Measurements from ENCODE around the gene ABHD16A. TPM values are rescaled to one million over a fixed set of nuclear protein-coding genes. Genes with fewer than 3 reads are reported as not detected.

The ABHD16A gene
- total and polyA plus RNA-seq, 10 of the 15 experiments (the other 5 are each of a cell fraction or from before 2014, with no cell fraction given): 7.5 to 43.0 (median 32.9) TPM

DNA sequence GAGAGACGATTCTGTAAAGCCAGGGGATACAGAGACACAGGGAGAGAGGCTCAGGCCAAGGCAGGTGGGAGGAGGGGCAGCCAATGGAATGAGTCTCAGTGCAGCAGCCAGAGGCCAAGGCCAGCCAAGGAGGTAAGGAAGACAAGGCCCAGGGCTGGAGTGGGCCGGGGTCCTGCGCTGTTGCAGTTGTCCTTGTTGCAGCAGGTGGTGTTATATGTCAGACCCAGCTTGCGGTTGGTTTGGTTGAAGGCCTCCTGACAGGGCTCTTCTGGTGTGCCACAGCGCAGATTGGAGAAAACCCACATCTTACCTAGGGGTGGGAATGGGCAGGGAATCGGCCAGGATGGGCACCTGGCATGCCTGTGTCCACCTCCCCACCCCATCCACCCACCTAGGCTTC, 15.9 kb upstream of the ABHD16A start:
- Histone ChIP-seq H3K79me2 (ENCODE audit: control insufficient read depth, insufficient read depth, low read length) (no peaks in the 10 kb centered on the region), H3K9ac (ENCODE audit: control insufficient read depth, insufficient read depth, low read length) (no peak overlapping the region), H3K27me3 (replicated peaks in 1 of 2; ENCODE audit: control insufficient read depth in 2 of 2, insufficient read depth in 2 of 2, low read length in 1 of 2) (no peaks in the 10 kb centered on the region; a peak in 2 of 4 replicates), H3K4me3 (no peak overlapping the region), H3K36me3 (ENCODE audit: control insufficient read depth in 2 of 2, insufficient read depth in 2 of 2, low read length in 1 of 2) (no peaks in the 10 kb centered on the region), H3K9me3 (replicated peaks; ENCODE audit: control insufficient read depth, insufficient read depth, low read length) (no peaks in the 10 kb centered on the region), H3K4me2 (ENCODE audit: control insufficient read depth, insufficient read depth) (no peak overlapping the region), H3K27ac (ENCODE audit: control insufficient read depth, insufficient read depth) (no peak overlapping the region), H4K20me1 (ENCODE audit: control insufficient read depth, insufficient read depth) (no peaks in the 10 kb centered on the region), H2AFZ (ENCODE audit: control insufficient read depth, low read depth, low read length) (no peak overlapping the region), H3K4me1 (ENCODE audit: control insufficient read depth, insufficient read depth, low read length) (no peaks in the 10 kb centered on the region)
- intact Hi-C loops (cut with micrococcal nuclease; ENCODE audit: unreplicated experiment): no loop called here
- no peak for DNase-seq (ENCODE audit: low read depth, low spot score)
- SMC1A ChIA-PET (ENCODE audit: uncharacterized antibody, unreplicated experiment): no interaction called here
- ATAC-seq: no peak
- CTCF ChIA-PET: no interaction called here
- no peak for FAIRE-seq
- no TSS peak for BruUV-seq (replicated peaks)
- TF ChIP-seq MEF2B (IDR thresholded peaks at IDR 0.05; ENCODE audit: partially characterized antibody, poor library complexity, severe bottlenecking): no peak
- TF ChIP-seq, protein P1, sequence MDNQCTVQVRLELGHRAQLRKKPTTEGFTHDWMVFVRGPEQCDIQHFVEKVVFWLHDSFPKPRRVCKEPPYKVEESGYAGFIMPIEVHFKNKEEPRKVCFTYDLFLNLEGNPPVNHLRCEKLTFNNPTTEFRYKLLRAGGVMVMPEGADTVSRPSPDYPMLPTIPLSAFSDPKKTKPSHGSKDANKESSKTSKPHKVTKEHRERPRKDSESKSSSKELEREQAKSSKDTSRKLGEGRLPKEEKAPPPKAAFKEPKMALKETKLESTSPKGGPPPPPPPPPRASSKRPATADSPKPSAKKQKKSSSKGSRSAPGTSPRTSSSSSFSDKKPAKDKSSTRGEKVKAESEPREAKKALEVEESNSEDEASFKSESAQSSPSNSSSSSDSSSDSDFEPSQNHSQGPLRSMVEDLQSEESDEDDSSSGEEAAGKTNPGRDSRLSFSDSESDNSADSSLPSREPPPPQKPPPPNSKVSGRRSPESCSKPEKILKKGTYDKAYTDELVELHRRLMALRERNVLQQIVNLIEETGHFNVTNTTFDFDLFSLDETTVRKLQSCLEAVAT (IDR thresholded peaks at IDR 0.05): no peak
- no peak for TF ChIP-seq SREBF1 (IDR thresholded peaks at IDR 0.05; ENCODE audit: low read length)
- no peak for TF ChIP-seq LARP7 (IDR thresholded peaks at IDR 0.05)
- no peak for TF ChIP-seq CTCF (IDR thresholded peaks at IDR 0.05 in 2 of 3, conservative IDR thresholded peaks at IDR 0.05 in 1 of 3; ENCODE audit: control insufficient read depth in 2 of 3, extremely low read depth in 1 of 3, insufficient read depth in 1 of 3, low read depth in 3 of 3, low read length in 3 of 3)
- no peak for TF ChIP-seq JUND (IDR thresholded peaks at IDR 0.05; ENCODE audit: low read depth, low read length)
- TF ChIP-seq ZBTB11 (CRISPR knock-in tag; IDR thresholded peaks at IDR 0.05): no peak
- TF ChIP-seq, protein P2, sequence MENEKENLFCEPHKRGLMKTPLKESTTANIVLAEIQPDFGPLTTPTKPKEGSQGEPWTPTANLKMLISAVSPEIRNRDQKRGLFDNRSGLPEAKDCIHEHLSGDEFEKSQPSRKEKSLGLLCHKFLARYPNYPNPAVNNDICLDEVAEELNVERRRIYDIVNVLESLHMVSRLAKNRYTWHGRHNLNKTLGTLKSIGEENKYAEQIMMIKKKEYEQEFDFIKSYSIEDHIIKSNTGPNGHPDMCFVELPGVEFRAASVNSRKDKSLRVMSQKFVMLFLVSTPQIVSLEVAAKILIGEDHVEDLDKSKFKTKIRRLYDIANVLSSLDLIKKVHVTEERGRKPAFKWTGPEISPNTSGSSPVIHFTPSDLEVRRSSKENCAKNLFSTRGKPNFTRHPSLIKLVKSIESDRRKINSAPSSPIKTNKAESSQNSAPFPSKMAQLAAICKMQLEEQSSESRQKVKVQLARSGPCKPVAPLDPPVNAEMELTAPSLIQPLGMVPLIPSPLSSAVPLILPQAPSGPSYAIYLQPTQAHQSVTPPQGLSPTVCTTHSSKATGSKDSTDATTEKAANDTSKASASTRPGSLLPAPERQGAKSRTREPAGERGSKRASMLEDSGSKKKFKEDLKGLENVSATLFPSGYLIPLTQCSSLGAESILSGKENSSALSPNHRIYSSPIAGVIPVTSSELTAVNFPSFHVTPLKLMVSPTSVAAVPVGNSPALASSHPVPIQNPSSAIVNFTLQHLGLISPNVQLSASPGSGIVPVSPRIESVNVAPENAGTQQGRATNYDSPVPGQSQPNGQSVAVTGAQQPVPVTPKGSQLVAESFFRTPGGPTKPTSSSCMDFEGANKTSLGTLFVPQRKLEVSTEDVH (IDR thresholded peaks at IDR 0.05; ENCODE audit: low read depth, partially characterized antibody): no peak
- TF ChIP-seq, protein P3, sequence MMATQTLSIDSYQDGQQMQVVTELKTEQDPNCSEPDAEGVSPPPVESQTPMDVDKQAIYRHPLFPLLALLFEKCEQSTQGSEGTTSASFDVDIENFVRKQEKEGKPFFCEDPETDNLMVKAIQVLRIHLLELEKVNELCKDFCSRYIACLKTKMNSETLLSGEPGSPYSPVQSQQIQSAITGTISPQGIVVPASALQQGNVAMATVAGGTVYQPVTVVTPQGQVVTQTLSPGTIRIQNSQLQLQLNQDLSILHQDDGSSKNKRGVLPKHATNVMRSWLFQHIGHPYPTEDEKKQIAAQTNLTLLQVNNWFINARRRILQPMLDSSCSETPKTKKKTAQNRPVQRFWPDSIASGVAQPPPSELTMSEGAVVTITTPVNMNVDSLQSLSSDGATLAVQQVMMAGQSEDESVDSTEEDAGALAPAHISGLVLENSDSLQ (IDR thresholded peaks at IDR 0.05): no peak
- no peak for TF ChIP-seq NFXL1 (IDR thresholded peaks at IDR 0.05; ENCODE audit: borderline replicate concordance)
- in situ Hi-C loops (cut with MboI): no loop called here
- POLR2A ChIA-PET: interaction anchor here (0.8 kb wide), 1 partner anchor 87 kb away, joined by 3 read pairs; the partner anchor contains the start of gene LSM2
- RAD21 ChIA-PET (ENCODE audit: unreplicated experiment): no interaction called here
- WGBS (ENCODE audit: insufficient coverage, insufficient replicate concordance, low lambda C conversion rate, missing lambda C conversion rate): 33% methylated on average over 6 of the region's 6 CpGs
